ENCODE data around the gene MYDGF.

The MYDGF gene

GRCh38 chr19:4693471-4694121 is 23.5 kb upstream of the MYDGF start:
- TF ChIP-seq GABPA (IDR thresholded peaks at IDR 0.05; ENCODE audit: low read depth) (no peak), REST (IDR thresholded peaks at IDR 0.05; ENCODE audit: insufficient replicate concordance, low read depth) (no peak), SPI1 (IDR thresholded peaks at IDR 0.05; ENCODE audit: borderline replicate concordance, low read depth) (no peak), POLR2AphosphoS5 (IDR thresholded peaks at IDR 0.05; ENCODE audit: low read depth) (no peak)
- TF ChIP-seq, protein P1, sequence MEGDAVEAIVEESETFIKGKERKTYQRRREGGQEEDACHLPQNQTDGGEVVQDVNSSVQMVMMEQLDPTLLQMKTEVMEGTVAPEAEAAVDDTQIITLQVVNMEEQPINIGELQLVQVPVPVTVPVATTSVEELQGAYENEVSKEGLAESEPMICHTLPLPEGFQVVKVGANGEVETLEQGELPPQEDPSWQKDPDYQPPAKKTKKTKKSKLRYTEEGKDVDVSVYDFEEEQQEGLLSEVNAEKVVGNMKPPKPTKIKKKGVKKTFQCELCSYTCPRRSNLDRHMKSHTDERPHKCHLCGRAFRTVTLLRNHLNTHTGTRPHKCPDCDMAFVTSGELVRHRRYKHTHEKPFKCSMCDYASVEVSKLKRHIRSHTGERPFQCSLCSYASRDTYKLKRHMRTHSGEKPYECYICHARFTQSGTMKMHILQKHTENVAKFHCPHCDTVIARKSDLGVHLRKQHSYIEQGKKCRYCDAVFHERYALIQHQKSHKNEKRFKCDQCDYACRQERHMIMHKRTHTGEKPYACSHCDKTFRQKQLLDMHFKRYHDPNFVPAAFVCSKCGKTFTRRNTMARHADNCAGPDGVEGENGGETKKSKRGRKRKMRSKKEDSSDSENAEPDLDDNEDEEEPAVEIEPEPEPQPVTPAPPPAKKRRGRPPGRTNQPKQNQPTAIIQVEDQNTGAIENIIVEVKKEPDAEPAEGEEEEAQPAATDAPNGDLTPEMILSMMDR (IDR thresholded peaks at IDR 0.05; ENCODE audit: insufficient read depth, low read length), result no peak
- H3K27ac ChIP-seq (replicated peaks), result no peak overlapping the region

DNA sequence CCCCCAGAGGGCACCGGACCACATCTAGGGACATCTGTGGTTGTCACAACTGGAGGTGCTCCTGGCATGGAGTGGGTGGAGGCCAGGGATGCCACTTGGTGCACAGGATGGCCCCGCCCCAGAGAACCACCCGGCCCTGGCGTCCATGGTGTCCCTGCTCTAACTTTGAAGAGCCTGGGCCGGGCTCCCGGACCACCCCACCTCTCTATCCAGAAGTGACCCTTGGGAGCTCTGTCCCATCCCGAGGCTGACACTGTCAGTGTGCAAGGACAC is 22.9 kb upstream of the MYDGF start:
- TF ChIP-seq SPI1 (IDR thresholded peaks at IDR 0.05; ENCODE audit: borderline replicate concordance, low read depth) (no peak), GABPA (IDR thresholded peaks at IDR 0.05; ENCODE audit: low read depth) (no peak), REST (IDR thresholded peaks at IDR 0.05; ENCODE audit: insufficient replicate concordance, low read depth) (no peak), POLR2AphosphoS5 (IDR thresholded peaks at IDR 0.05; ENCODE audit: low read depth) (no peak)
- TF ChIP-seq, protein P1 (IDR thresholded peaks at IDR 0.05; ENCODE audit: insufficient read depth, low read length), result no peak
- DNase-seq (ENCODE audit: low read depth in 1 of 2, low spot score in 1 of 2), result no peak
- no peaks in the 10 kb centered on the region for H3K27me3 ChIP-seq (ENCODE audit: insufficient read depth, poor library complexity, severe bottlenecking)
- no peak overlapping the region for H3K27ac ChIP-seq (replicated peaks)
- no peak overlapping the region for H3K4me3 ChIP-seq (replicated peaks; ENCODE audit: insufficient read depth, low read length)

More at GRCh38 chr19:4693471-4694121, 23.5 kb upstream of the MYDGF start:
- Histone ChIP-seq H3K4me3 (replicated peaks; ENCODE audit: insufficient read depth, low read length) (no peak overlapping the region), H3K27me3 (ENCODE audit: insufficient read depth, poor library complexity, severe bottlenecking) (no peaks in the 10 kb centered on the region)
- DNase-seq (ENCODE audit: low read depth in 1 of 2, low spot score in 1 of 2), result no peak

DNA sequence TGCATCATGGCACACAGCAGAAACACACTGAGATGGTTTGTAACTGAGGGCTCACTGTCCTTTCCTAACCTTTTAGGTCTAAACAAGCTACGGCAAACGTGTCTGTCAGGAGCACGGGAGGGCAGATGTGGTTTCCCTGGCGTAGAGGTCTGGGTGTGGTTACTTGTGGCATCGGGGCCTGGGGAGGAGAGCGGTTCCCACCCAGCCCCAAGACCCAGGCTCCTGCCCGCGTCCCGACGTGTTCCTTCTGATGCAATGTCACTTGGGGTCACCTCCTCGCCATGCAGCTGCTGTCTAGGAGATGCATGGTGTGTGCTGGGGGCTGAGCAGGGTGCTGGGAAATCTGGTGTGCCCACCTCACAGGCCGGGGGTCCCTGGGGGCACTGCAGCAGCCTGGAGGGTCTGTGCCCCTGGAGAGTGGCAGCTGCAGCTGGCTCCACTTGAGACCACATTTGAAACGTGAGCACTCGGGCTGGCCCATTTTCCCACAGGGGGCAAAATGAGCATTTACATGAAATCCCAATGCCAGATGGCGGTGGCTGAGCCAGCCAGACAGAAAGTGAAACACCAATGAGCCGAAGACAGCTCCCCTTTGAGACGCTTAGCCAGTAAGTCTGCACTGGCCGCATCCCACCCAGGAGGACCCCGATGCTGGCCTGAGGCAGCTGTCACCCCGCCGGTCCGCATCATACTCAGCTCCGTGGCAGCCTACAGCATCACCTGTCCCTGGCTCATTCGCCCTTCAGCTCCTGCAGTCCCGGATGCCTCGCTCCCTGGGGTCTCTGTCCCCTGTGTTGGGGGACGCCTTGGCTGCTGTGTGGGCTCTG is 22.3 kb upstream of the MYDGF start:
- no peak for TF ChIP-seq SPI1 (IDR thresholded peaks at IDR 0.05; ENCODE audit: borderline replicate concordance, low read depth)
- no peak for TF ChIP-seq REST (IDR thresholded peaks at IDR 0.05; ENCODE audit: insufficient replicate concordance, low read depth)
- TF ChIP-seq, protein P1 (IDR thresholded peaks at IDR 0.05; ENCODE audit: insufficient read depth, low read length), result no peak
- no peak for TF ChIP-seq POLR2AphosphoS5 (IDR thresholded peaks at IDR 0.05; ENCODE audit: low read depth)
- no peak for TF ChIP-seq GABPA (IDR thresholded peaks at IDR 0.05; ENCODE audit: low read depth)
- Histone ChIP-seq H3K4me3 (replicated peaks; ENCODE audit: insufficient read depth, low read length) (no peak overlapping the region), H3K27ac (replicated peaks) (no peak overlapping the region), H3K27me3 (ENCODE audit: insufficient read depth, poor library complexity, severe bottlenecking) (no peaks in the 10 kb centered on the region)
- no peak for DNase-seq (ENCODE audit: low read depth in 1 of 2, low spot score in 1 of 2)
